Mesendoderm (in vitro differentiated cells): Measurements from ENCODE around the gene TLE6.
A peak's percentile ranks its signal among the peaks of the same experiment; 100 is the strongest.

Experiments used
- DNase-seq: peaks from one replicate; pipeline ENCODE4 v3.0.0; 2013
- H2AK5ac ChIP-seq: 2 replicates; pipeline ENCODE4 v1.6.1; 2013; ENCODE audit warnings: low read length, inconsistent platforms
- H2BK120ac ChIP-seq: 2 replicates; pipeline ENCODE4 v1.6.1; 2013; ENCODE audit warnings: low read depth, mild to moderate bottlenecking, low read length, moderate library complexity, mixed read lengths
- H2BK15ac ChIP-seq: replicated peaks from 2 replicates; pipeline ENCODE4 v1.6.1; 2013; ENCODE audit warnings: low read depth, mild to moderate bottlenecking, moderate library complexity
- H2BK5ac ChIP-seq: 2 replicates; pipeline ENCODE4 v1.6.1; 2013; ENCODE audit warnings: low read length, inconsistent platforms
- H3K18ac ChIP-seq: 2 replicates; pipeline ENCODE4 v1.6.1; 2013; ENCODE audit warnings: mild to moderate bottlenecking, low read length, mixed read lengths
- H3K23ac ChIP-seq: one replicate; pipeline ENCODE4 v1.6.1; 2013; ENCODE audit warnings: low read length
- H3K27ac ChIP-seq: 2 replicates; pipeline ENCODE4 v1.5.1; 2013; ENCODE audit warnings: low read depth, mild to moderate bottlenecking, inconsistent platforms, low read length, moderate library complexity
- H3K27me3 ChIP-seq: 2 replicates; pipeline ENCODE4 v1.6.1; 2013; ENCODE audit warnings: low read length, control low read depth, mild to moderate bottlenecking, inconsistent platforms; ENCODE audit not compliant: insufficient read depth, poor library complexity
- H3K36me3 ChIP-seq: 2 replicates; pipeline ENCODE4 v1.6.1; 2013; ENCODE audit warnings: low read length, inconsistent platforms; ENCODE audit not compliant: control insufficient read depth, insufficient read depth
- H3K4ac ChIP-seq: one replicate; pipeline ENCODE4 v1.6.1; 2013; ENCODE audit warnings: low read depth, mild to moderate bottlenecking, low read length, moderate library complexity
- H3K4me1 ChIP-seq: 2 replicates; pipeline ENCODE4 v1.6.1; 2013; ENCODE audit warnings: low read depth, low read length, inconsistent platforms; ENCODE audit not compliant: control insufficient read depth
- H3K4me2 ChIP-seq: 2 replicates; pipeline ENCODE4 v1.6.1; 2013; ENCODE audit warnings: low read length
- H3K4me3 ChIP-seq: 2 replicates; pipeline ENCODE4 v1.5.1; 2013; ENCODE audit warnings: mild to moderate bottlenecking, low read length
- H3K56ac ChIP-seq: one replicate; pipeline ENCODE4 v1.6.1; 2013; ENCODE audit warnings: low read length
- H3K79me1 ChIP-seq: 2 replicates; pipeline ENCODE4 v1.6.1; 2013; ENCODE audit warnings: low read length, inconsistent platforms
- H3K79me2 ChIP-seq: 2 replicates; pipeline ENCODE4 v1.6.1; 2013; ENCODE audit warnings: mild to moderate bottlenecking, low read length; ENCODE audit not compliant: control insufficient read depth, insufficient read depth
- H3K9ac ChIP-seq: 2 replicates; pipeline ENCODE4 v1.6.1; 2013; ENCODE audit warnings: low read length, inconsistent platforms
- H4K5ac ChIP-seq: one replicate; pipeline ENCODE4 v1.6.1; 2013; ENCODE audit warnings: low read length
- H4K8ac ChIP-seq: one replicate; pipeline ENCODE4 v1.6.1; 2013; ENCODE audit warnings: low read depth, mild to moderate bottlenecking, control low read depth, low read length, moderate library complexity
- WGBS: extraction: QIAGEN DNeasy Blood & Tissue Kit; methylation state at CpG from one replicate; pipeline ENCODE4 v1.1.7; 2013; ENCODE audit warnings: low lambda C conversion rate, missing lambda C conversion rate; ENCODE audit not compliant: insufficient coverage; ENCODE audit errors: extremely low coverage; 5-methylcytosine and 5-hydroxymethylcytosine counted together

TLE6 gene

GRCh38 chr19:3024509-3024869 lies 47.1 kb downstream of the TLE6 start:
- Histone ChIP-seq H4K5ac (no peak overlapping the region), H3K27me3 (peaks cover 5% of the 10 kb centered on the region), H3K18ac (no peak overlapping the region), H4K8ac (no peak overlapping the region), H3K23ac (no peak overlapping the region), H3K36me3 (no peaks in the 10 kb centered on the region), H2AK5ac (no peak overlapping the region), H2BK15ac (no peak overlapping the region), H3K4me2 (peak overlapping the region; percentile 18), H3K79me1 (no peaks in the 10 kb centered on the region), H3K4ac (no peak overlapping the region), H3K79me2 (no peaks in the 10 kb centered on the region), H3K27ac (no peak overlapping the region), H3K4me1 (peaks cover 7% of the 10 kb centered on the region), H3K4me3 (no peak overlapping the region), H3K56ac (peak overlapping the region; percentile 77), H2BK5ac (no peak overlapping the region), H2BK120ac (no peak overlapping the region), H3K9ac (peak overlapping the region; percentile 38)
- no CpG with 5 or more reads among the region's 5 CpGs for WGBS
- peak; percentile 73 for DNase-seq

GRCh38 chr19:3024870-3025548 lies 47.6 kb downstream of the TLE6 start:
- Histone ChIP-seq H3K79me1 (no peaks in the 10 kb centered on the region), H2AK5ac (no peak overlapping the region), H3K18ac (peak overlapping the region; percentile 28), H3K9ac (peak overlapping the region; percentile 50), H2BK120ac (no peak overlapping the region), H3K36me3 (no peaks in the 10 kb centered on the region), H3K79me2 (no peaks in the 10 kb centered on the region), H3K27ac (peak overlapping the region; percentile 71), H3K56ac (peak overlapping the region; percentile 77), H3K4me1 (peaks cover 7% of the 10 kb centered on the region), H3K4me3 (no peak overlapping the region), H4K8ac (no peak overlapping the region), H2BK15ac (no peak overlapping the region), H4K5ac (no peak overlapping the region), H3K4ac (no peak overlapping the region), H3K27me3 (peaks cover 9% of the 10 kb centered on the region), H2BK5ac (peak overlapping the region; percentile 74), H3K23ac (peak overlapping the region; percentile 83), H3K4me2 (peak overlapping the region; percentile 33)
- WGBS = no CpG with 5 or more reads among the region's 30 CpGs
- peak; percentile 83 for DNase-seq

- Histone ChIP-seq H3K4me2 (no peak overlapping the region), H3K18ac (peak overlapping the region; percentile 28), H3K4ac (peak overlapping the region; percentile 26), H3K79me1 (no peaks in the 10 kb centered on the region), H2BK120ac (peak overlapping the region; percentile 30), H4K5ac (no peak overlapping the region), H2BK15ac (no peak overlapping the region), H3K23ac (no peak overlapping the region), H3K27me3 (peaks cover 11% of the 10 kb centered on the region), H3K27ac (peak overlapping the region; percentile 71), H3K36me3 (no peaks in the 10 kb centered on the region), H3K56ac (peak overlapping the region; percentile 77), H3K79me2 (no peaks in the 10 kb centered on the region), H2BK5ac (peak overlapping the region; percentile 74), H4K8ac (no peak overlapping the region), H3K4me1 (peaks cover 7% of the 10 kb centered on the region), H2AK5ac (no peak overlapping the region), H3K9ac (peak overlapping the region; percentile 50), H3K4me3 (no peak overlapping the region)
- no CpG with 5 or more reads among the region's 9 CpGs for WGBS
- no peak for DNase-seq
These were observed 48.2 kb downstream of the TLE6 start for GRCh38 chr19:3025549-3025886.

- Histone ChIP-seq H3K4me3 (no peak overlapping the region), H3K36me3 (no peaks in the 10 kb centered on the region), H3K4ac (no peak overlapping the region), H3K4me1 (peaks cover 7% of the 10 kb centered on the region), H4K8ac (no peak overlapping the region), H2BK120ac (no peak overlapping the region), H3K4me2 (no peak overlapping the region), H3K18ac (no peak overlapping the region), H4K5ac (no peak overlapping the region), H2BK15ac (no peak overlapping the region), H3K27me3 (peaks cover 11% of the 10 kb centered on the region), H3K79me2 (no peaks in the 10 kb centered on the region), H3K79me1 (no peaks in the 10 kb centered on the region), H3K9ac (no peak overlapping the region), H2BK5ac (no peak overlapping the region), H2AK5ac (no peak overlapping the region), H3K56ac (no peak overlapping the region), H3K23ac (no peak overlapping the region), H3K27ac (no peak overlapping the region)
- no peak for DNase-seq
- no CpG with 5 or more reads among the region's 1 CpG for WGBS
These were observed 49.4 kb downstream of the TLE6 start for GRCh38 chr19:3026768-3027167.

GRCh38 chr19:3027292-3027691 lies 49.9 kb downstream of the TLE6 start:
- no peak overlapping the region for H2BK15ac ChIP-seq
- H4K8ac ChIP-seq = no peak overlapping the region
- no peak overlapping the region for H3K27ac ChIP-seq
- no peak overlapping the region for H2BK120ac ChIP-seq
- H3K27me3 ChIP-seq = peaks cover 11% of the 10 kb centered on the region
- H2AK5ac ChIP-seq = no peak overlapping the region
- no peak for DNase-seq
- H3K79me1 ChIP-seq = no peaks in the 10 kb centered on the region
- no peaks in the 10 kb centered on the region for H3K79me2 ChIP-seq
- H3K56ac ChIP-seq = no peak overlapping the region
- H3K36me3 ChIP-seq = no peaks in the 10 kb centered on the region
- H2BK5ac ChIP-seq = no peak overlapping the region
- no CpG with 5 or more reads among the region's 2 CpGs for WGBS
- H3K4ac ChIP-seq = no peak overlapping the region
- no peak overlapping the region for H3K23ac ChIP-seq
- H3K4me3 ChIP-seq = no peak overlapping the region
- no peak overlapping the region for H3K18ac ChIP-seq
- no peak overlapping the region for H3K9ac ChIP-seq
- peaks cover 7% of the 10 kb centered on the region for H3K4me1 ChIP-seq
- no peak overlapping the region for H3K4me2 ChIP-seq
- no peak overlapping the region for H4K5ac ChIP-seq

- no peak overlapping the region for H4K8ac ChIP-seq
- no peak overlapping the region for H3K4me3 ChIP-seq
- WGBS = no CpG with 5 or more reads among the region's 9 CpGs
- no peak overlapping the region for H2AK5ac ChIP-seq
- no peaks in the 10 kb centered on the region for H3K36me3 ChIP-seq
- no peak overlapping the region for H2BK5ac ChIP-seq
- H3K4me2 ChIP-seq = no peak overlapping the region
- peaks cover 11% of the 10 kb centered on the region for H3K27me3 ChIP-seq
- H3K27ac ChIP-seq = no peak overlapping the region
- H3K79me2 ChIP-seq = no peaks in the 10 kb centered on the region
- H4K5ac ChIP-seq = no peak overlapping the region
- no peak overlapping the region for H3K4ac ChIP-seq
- no peak overlapping the region for H2BK120ac ChIP-seq
- no peak overlapping the region for H2BK15ac ChIP-seq
- DNase-seq = no peak
- H3K9ac ChIP-seq = no peak overlapping the region
- no peak overlapping the region for H3K18ac ChIP-seq
- peak overlapping the region; percentile 40 for H3K56ac ChIP-seq
- H3K4me1 ChIP-seq = peaks cover 7% of the 10 kb centered on the region
- no peaks in the 10 kb centered on the region for H3K79me1 ChIP-seq
- H3K23ac ChIP-seq = no peak overlapping the region
These were observed 50.6 kb downstream of the TLE6 start for GRCh38 chr19:3027981-3028304.
